Measurements from ENCODE around the gene AEBP2. TPM values are rescaled to one million over a fixed set of nuclear protein-coding genes. Genes with fewer than 3 reads are reported as not detected.
"Not testable (repeated sequence)": the region's sequence is repeated elsewhere in the genome, so short reads cannot be mapped to it uniquely, and the experiment has no call there.

The AEBP2 gene
- total RNA-seq, 1 donor from 2014 or later: 8.9 TPM

DNA sequence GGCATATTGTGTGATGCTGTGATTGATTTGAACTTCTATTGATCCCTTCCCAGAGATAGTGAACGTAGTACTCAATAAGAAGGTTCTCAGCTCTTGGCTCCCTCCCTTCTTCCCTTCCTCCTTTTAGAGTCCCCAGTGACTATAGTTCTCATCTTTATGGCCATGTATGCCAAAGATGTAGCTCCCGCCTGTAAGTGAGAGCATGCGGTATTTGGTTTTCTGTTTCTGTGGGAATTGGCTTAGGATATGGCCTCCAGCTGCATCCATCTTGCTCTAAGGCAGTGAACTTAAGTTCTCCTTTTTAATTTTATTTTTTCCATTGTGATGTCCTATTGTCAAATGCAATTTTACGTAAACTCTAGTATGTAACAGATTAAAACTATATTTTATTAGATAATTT, 109.5 kb downstream of the AEBP2 start:
- no peak for DNase-seq (ENCODE audit: low read depth)
- H3K4me3 ChIP-seq (ENCODE audit: low read depth, low read length): no peak overlapping the region
- no peak for TF ChIP-seq CTCF (conservative IDR thresholded peaks at IDR 0.05; ENCODE audit: low read depth, low read length)

GRCh38 chr12:19550626-19551025, 111.3 kb downstream of the AEBP2 start:
- no peak for TF ChIP-seq CTCF (conservative IDR thresholded peaks at IDR 0.05; ENCODE audit: low read depth, low read length)
- no peak overlapping the region for H3K4me3 ChIP-seq (ENCODE audit: low read depth, low read length)
- no peak for DNase-seq (ENCODE audit: low read depth)

DNA sequence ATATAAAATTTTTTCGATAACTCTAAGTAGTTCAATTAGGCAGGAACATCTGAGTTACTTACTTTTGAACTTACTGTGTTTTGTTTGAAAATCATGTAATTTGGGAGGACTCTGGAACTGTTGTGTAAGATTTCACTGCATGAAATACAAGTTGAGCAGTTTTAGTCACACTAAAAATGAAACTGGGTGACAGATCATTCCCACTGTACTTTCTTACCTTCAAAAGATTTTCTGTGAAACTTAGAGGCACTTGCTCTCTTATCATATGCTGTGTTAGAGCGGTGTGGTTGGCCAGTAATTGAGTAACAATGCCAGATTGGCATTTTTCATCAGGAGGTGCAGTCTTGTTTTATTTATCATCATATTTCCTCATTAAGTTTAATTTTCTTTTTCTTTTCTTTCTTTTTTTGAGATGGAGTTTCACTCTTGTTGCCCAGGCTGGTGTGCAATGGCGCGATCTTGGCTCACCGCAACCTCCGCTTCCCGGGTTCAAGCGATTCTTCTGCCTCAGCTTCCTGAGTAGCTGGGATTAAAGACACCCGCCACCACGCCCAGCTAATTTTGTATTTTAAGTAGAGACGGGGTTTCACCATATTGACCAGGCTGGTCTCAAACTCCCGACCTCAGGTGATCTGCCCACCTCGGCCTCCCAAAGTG, 113.3 kb downstream of the AEBP2 start:
- not testable (repeated sequence) for DNase-seq (ENCODE audit: low read depth); H3K4me3 ChIP-seq (ENCODE audit: low read depth, low read length)

- no peak for TF ChIP-seq CTCF (conservative IDR thresholded peaks at IDR 0.05; ENCODE audit: low read depth, low read length)
- H3K4me3 ChIP-seq (ENCODE audit: low read depth, low read length): no peak overlapping the region
- no peak for DNase-seq (ENCODE audit: low read depth)
Observed at GRCh38 chr12:19553175-19553574, 113.9 kb downstream of the AEBP2 start.

- no peak overlapping the region for H3K4me3 ChIP-seq (ENCODE audit: low read depth, low read length)
- DNase-seq (ENCODE audit: low read depth): no peak
- no peak for TF ChIP-seq CTCF (conservative IDR thresholded peaks at IDR 0.05; ENCODE audit: low read depth, low read length)
Observed at GRCh38 chr12:19561411-19561961, 122.2 kb downstream of the AEBP2 start.

All from epithelial cell of proximal tubule (primary cell).